Measurements from ENCODE around the gene BDKRB2.
A peak's percentile ranks its signal among the peaks of the same experiment; 100 is the strongest.

BDKRB2 gene

GRCh38 chr14:96176811-96177211 is 27.8 kb upstream of the BDKRB2 start:
- peak; percentile 82 to 83 for DNase-seq (ENCODE audit: low read depth in 2 of 2)

- DNase-seq (ENCODE audit: low read depth in 2 of 2): no peak
Observed at GRCh38 chr14:96177766-96178375, 26.8 kb upstream of the BDKRB2 start.

- no peak for DNase-seq (ENCODE audit: low read depth in 2 of 2)
Observed at GRCh38 chr14:96178461-96179321, 25.9 kb upstream of the BDKRB2 start.

- DNase-seq (ENCODE audit: low read depth in 2 of 2): no peak
Observed at GRCh38 chr14:96180043-96180874, 24.4 kb upstream of the BDKRB2 start.

- no peak for DNase-seq (ENCODE audit: low read depth in 2 of 2)
Observed at GRCh38 chr14:96181186-96182056, 23.2 kb upstream of the BDKRB2 start.

GRCh38 chr14:96182546-96182945 is 22.1 kb upstream of the BDKRB2 start:
- DNase-seq (ENCODE audit: low read depth in 2 of 2): no peak

GRCh38 chr14:96184737-96185136 is 19.9 kb upstream of the BDKRB2 start:
- DNase-seq (ENCODE audit: low read depth in 2 of 2): no peak

GRCh38 chr14:96187216-96188031 is 17.2 kb upstream of the BDKRB2 start:
- no peak for DNase-seq (ENCODE audit: low read depth in 2 of 2)

GRCh38 chr14:96189281-96189711 is 15.3 kb upstream of the BDKRB2 start:
- peak; percentile 51 to 54 for DNase-seq (ENCODE audit: low read depth in 2 of 2)

GRCh38 chr14:96191353-96191752 is 13.3 kb upstream of the BDKRB2 start:
- no peak for DNase-seq (ENCODE audit: low read depth in 2 of 2)

GRCh38 chr14:96191841-96192462 is 12.7 kb upstream of the BDKRB2 start:
- no peak for DNase-seq (ENCODE audit: low read depth in 2 of 2)

GRCh38 chr14:96192975-96193805 is 11.4 kb upstream of the BDKRB2 start:
- DNase-seq (ENCODE audit: low read depth in 2 of 2): no peak

GRCh38 chr14:96194262-96194656 is 10.4 kb upstream of the BDKRB2 start:
- no peak for DNase-seq (ENCODE audit: low read depth in 2 of 2)

- DNase-seq (ENCODE audit: low read depth in 2 of 2): no peak
Observed at GRCh38 chr14:96194657-96195431, 9.8 kb upstream of the BDKRB2 start.

GRCh38 chr14:96195441-96196081 is 9.1 kb upstream of the BDKRB2 start:
- DNase-seq (ENCODE audit: low read depth in 2 of 2): no peak

- no peak for DNase-seq (ENCODE audit: low read depth in 2 of 2)
Observed at GRCh38 chr14:96197163-96197852, 7.3 kb upstream of the BDKRB2 start.

- no peak for DNase-seq (ENCODE audit: low read depth in 2 of 2)
Observed at GRCh38 chr14:96197969-96198368, 6.7 kb upstream of the BDKRB2 start.
